Activated CD8-positive, alpha-beta T cell treated with anti-CD3 and anti-CD28 coated beads for 36 hours (primary cell): ENCODE data around the gene HMCN2. TPM values are rescaled to one million over a fixed set of nuclear protein-coding genes. Genes with fewer than 3 reads are reported as not detected.

Experiments used
- ATAC-seq: fragments of 200-7000 bp; cut with Tn5 transposase; one replicate; pipeline ENCODE4 v1.10.0; 2021; ENCODE audit warnings: mild to moderate bottlenecking, moderate library complexity
- CTCF ChIA-PET: fragments of 350-600 bp; sonication (Branson Sonifier 250); formaldehyde crosslinking; loops from one replicate; lab custom pipeline; 2021; ENCODE audit warnings: antibody characterized with exemption; lab: Charles Lee
- POLR2A ChIA-PET: fragments of 350-600 bp; sonication (Branson Sonifier 250); formaldehyde crosslinking; loops from one replicate; lab custom pipeline; 2021; ENCODE audit warnings: antibody characterized with exemption; lab: Charles Lee
- DNase-seq: peaks from one replicate; pipeline ENCODE4 v3.0.0-alpha.2; 2020
- H3K27ac Mint-ChIP-seq: one replicate; pipeline ENCODE4 v1.8.0; 2021; ENCODE audit warnings: mild to moderate bottlenecking, mixed read lengths
- H3K27me3 Mint-ChIP-seq: one replicate; pipeline ENCODE4 v1.8.0; 2021; ENCODE audit warnings: mixed read lengths
- H3K36me3 Mint-ChIP-seq: one replicate; pipeline ENCODE4 v1.8.0; 2021; ENCODE audit warnings: low read depth, mixed read lengths
- H3K4me1 Mint-ChIP-seq: one replicate; pipeline ENCODE4 v1.8.0; 2021; ENCODE audit warnings: low read depth, mixed read lengths
- H3K4me3 Mint-ChIP-seq: one replicate; pipeline ENCODE4 v1.8.0; 2021; ENCODE audit warnings: mild to moderate bottlenecking, moderate library complexity, mixed read lengths
- H3K9me3 Mint-ChIP-seq: one replicate; pipeline ENCODE4 v1.8.0; 2021; ENCODE audit warnings: mixed read lengths
- intact Hi-C: fragments of 100-400 bp; cut with micrococcal nuclease; formaldehyde crosslinking; loops from one replicate; pipeline ENCODE4 v1.10.0; 2022
- total RNA-seq, 2 experiments: library from RNA; stranded (reverse); gene quantifications; one replicate each; pipeline ENCODE4 v1.2.3, GENCODE V29; 2021
- TF ChIP-seq, protein P1 (sequence below): fragments of 200-600 bp; IDR thresholded peaks from one replicate; pipeline ENCODE4 v1.8.0; 2022; ENCODE audit warnings: antibody characterized with exemption, mild to moderate bottlenecking

The HMCN2 gene
- total RNA-seq, 2 experiments from 2014 or later: not detected

DNA sequence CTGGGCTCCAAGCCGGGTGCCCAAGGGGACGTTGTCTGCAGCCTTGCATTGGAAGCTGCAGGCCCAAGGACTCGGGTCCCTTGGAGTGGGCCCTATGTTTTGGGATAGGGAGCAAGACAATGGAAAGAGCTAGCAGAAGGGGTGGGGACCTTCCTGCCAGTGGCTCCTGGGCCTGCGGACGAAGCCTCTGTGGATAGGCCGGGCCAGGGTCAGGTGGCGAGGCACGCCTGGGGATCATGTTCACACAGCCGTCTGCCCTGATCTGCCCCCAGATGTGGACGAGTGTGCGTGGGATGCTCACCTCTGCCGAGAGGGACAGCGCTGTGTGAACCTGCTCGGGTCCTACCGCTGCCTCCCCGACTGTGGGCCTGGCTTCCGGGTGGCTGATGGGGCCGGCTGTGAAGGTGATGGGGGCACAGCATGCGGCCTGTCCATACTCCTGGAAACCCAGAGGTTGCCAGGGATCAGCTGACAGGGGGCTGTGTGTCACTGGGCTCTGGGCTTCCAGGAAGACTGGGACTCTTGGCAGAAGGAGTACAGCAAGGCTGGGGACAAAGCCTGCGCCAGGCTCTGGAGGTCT lies 162.6 kb downstream of the HMCN2 start:
- intact Hi-C loops: no loop called here
- H3K4me3 Mint-ChIP-seq: no peak overlapping the region
- no peaks in the 10 kb centered on the region for H3K36me3 Mint-ChIP-seq
- ChIA-PET POLR2A (interaction anchor here (0.6 kb wide), 1 partner anchor 225 kb away, joined by 4 read pairs; no protein-coding TSS in a partner anchor), CTCF (no interaction called here)
- no peaks in the 10 kb centered on the region for H3K9me3 Mint-ChIP-seq
- H3K27ac Mint-ChIP-seq: no peak overlapping the region
- peaks cover 9% of the 10 kb centered on the region for H3K4me1 Mint-ChIP-seq
- TF ChIP-seq, protein P1, sequence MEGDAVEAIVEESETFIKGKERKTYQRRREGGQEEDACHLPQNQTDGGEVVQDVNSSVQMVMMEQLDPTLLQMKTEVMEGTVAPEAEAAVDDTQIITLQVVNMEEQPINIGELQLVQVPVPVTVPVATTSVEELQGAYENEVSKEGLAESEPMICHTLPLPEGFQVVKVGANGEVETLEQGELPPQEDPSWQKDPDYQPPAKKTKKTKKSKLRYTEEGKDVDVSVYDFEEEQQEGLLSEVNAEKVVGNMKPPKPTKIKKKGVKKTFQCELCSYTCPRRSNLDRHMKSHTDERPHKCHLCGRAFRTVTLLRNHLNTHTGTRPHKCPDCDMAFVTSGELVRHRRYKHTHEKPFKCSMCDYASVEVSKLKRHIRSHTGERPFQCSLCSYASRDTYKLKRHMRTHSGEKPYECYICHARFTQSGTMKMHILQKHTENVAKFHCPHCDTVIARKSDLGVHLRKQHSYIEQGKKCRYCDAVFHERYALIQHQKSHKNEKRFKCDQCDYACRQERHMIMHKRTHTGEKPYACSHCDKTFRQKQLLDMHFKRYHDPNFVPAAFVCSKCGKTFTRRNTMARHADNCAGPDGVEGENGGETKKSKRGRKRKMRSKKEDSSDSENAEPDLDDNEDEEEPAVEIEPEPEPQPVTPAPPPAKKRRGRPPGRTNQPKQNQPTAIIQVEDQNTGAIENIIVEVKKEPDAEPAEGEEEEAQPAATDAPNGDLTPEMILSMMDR: no peak
- no peak for ATAC-seq
- no peak for DNase-seq
- peaks cover 13% of the 10 kb centered on the region for H3K27me3 Mint-ChIP-seq

DNA sequence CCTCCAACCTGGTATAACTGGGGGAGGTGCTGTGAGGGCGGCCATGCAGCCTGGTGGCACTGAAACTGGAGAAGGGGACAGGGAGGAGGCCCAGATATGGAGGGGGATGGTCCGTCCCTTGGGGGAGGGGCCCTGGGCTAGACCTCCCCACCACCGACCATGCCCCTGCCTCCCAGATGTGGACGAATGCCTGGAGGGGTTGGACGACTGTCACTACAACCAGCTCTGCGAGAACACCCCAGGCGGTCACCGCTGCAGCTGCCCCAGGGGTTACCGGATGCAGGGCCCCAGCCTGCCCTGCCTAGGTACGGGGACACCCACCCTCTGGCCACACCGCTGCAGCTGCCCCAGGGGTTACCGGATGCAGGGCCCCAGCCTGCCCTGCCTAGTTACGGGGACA lies 163.8 kb downstream of the HMCN2 start:
- intact Hi-C loops: no loop called here
- CTCF ChIA-PET: no interaction called here

GRCh38 chr9:130429831-130430230 lies 164.3 kb downstream of the HMCN2 start:
- peaks cover 18% of the 10 kb centered on the region for H3K27me3 Mint-ChIP-seq
- H3K4me3 Mint-ChIP-seq: no peak overlapping the region
- H3K9me3 Mint-ChIP-seq: no peaks in the 10 kb centered on the region
- intact Hi-C loops: no loop called here
- POLR2A ChIA-PET: no interaction called here
- no peaks in the 10 kb centered on the region for H3K36me3 Mint-ChIP-seq
- TF ChIP-seq, protein P1: no peak
- ATAC-seq (no peak), DNase-seq (no peak)
- CTCF ChIA-PET: no interaction called here
- H3K27ac Mint-ChIP-seq: no peak overlapping the region
- H3K4me1 Mint-ChIP-seq: peaks cover 9% of the 10 kb centered on the region

More for the DNA sequence above, 163.8 kb downstream of the HMCN2 start:
- POLR2A ChIA-PET: no interaction called here
- no peak overlapping the region for H3K27ac Mint-ChIP-seq
- no peaks in the 10 kb centered on the region for H3K9me3 Mint-ChIP-seq
- no peaks in the 10 kb centered on the region for H3K36me3 Mint-ChIP-seq
- peaks cover 9% of the 10 kb centered on the region for H3K4me1 Mint-ChIP-seq
- ATAC-seq: no peak
- DNase-seq: no peak
- TF ChIP-seq, protein P1: no peak
- H3K4me3 Mint-ChIP-seq: no peak overlapping the region
- H3K27me3 Mint-ChIP-seq: peaks cover 17% of the 10 kb centered on the region

- ATAC-seq (no peak), DNase-seq (no peak)
- ChIA-PET CTCF (no interaction called here), POLR2A (no interaction called here)
- Mint-ChIP-seq H3K4me1 (peaks cover 9% of the 10 kb centered on the region), H3K36me3 (no peaks in the 10 kb centered on the region), H3K27ac (no peak overlapping the region), H3K4me3 (no peak overlapping the region), H3K27me3 (peaks cover 20% of the 10 kb centered on the region), H3K9me3 (no peaks in the 10 kb centered on the region)
- TF ChIP-seq, protein P1: no peak
- intact Hi-C loops: no loop called here
These were observed 164.7 kb downstream of the HMCN2 start for GRCh38 chr9:130430232-130430631.

- DNase-seq (no peak), ATAC-seq (no peak)
- Mint-ChIP-seq H3K9me3 (no peaks in the 10 kb centered on the region), H3K27me3 (peaks cover 22% of the 10 kb centered on the region), H3K27ac (no peak overlapping the region), H3K4me3 (no peak overlapping the region), H3K4me1 (peaks cover 9% of the 10 kb centered on the region), H3K36me3 (no peaks in the 10 kb centered on the region)
- CTCF ChIA-PET: interaction anchor here (1.2 kb wide), 1 partner anchor 30 kb away, joined by 3 read pairs; no protein-coding TSS in a partner anchor
- intact Hi-C loops: no loop called here
- TF ChIP-seq, protein P1: no peak
- POLR2A ChIA-PET: no interaction called here
These were observed 165.4 kb downstream of the HMCN2 start for GRCh38 chr9:130430734-130431535.
